ENCODE measurements around the gene AHSP. TPM values are rescaled to one million over a fixed set of nuclear protein-coding genes. Genes with fewer than 3 reads are reported as not detected.

The AHSP gene
- total RNA-seq, 1 donor from 2014 or later, result not detected

GRCh38 chr16:31496670-31497069, 31.0 kb upstream of the AHSP start:
- no peak for TF ChIP-seq CTCF (IDR thresholded peaks at IDR 0.05; ENCODE audit: borderline replicate concordance)
- peaks cover 88% of the 10 kb centered on the region for H3K36me3 ChIP-seq
- DNase-seq, result no peak
- H3K27ac ChIP-seq (replicated peaks), result no peak overlapping the region
- no peaks in the 10 kb centered on the region for H3K9me3 ChIP-seq (replicated peaks)
- H3K27me3 ChIP-seq (ENCODE audit: low read depth), result no peaks in the 10 kb centered on the region
- H3K4me1 ChIP-seq, result peaks cover 2% of the 10 kb centered on the region
- intact Hi-C loops (cut with micrococcal nuclease), result no loop called here
- H3K4me3 ChIP-seq, result no peak overlapping the region

- Histone ChIP-seq H3K9me3 (replicated peaks) (no peaks in the 10 kb centered on the region), H3K4me1 (peaks cover 20% of the 10 kb centered on the region), H3K36me3 (peaks cover 71% of the 10 kb centered on the region), H3K4me3 (no peak overlapping the region), H3K27me3 (ENCODE audit: low read depth) (no peaks in the 10 kb centered on the region), H3K27ac (replicated peaks) (no peak overlapping the region)
- no peak for DNase-seq
- TF ChIP-seq CTCF (IDR thresholded peaks at IDR 0.05; ENCODE audit: borderline replicate concordance), result no peak
- intact Hi-C loops (cut with micrococcal nuclease), result no loop called here
Observed at GRCh38 chr16:31498493-31498892, 29.2 kb upstream of the AHSP start.

- intact Hi-C loops (cut with micrococcal nuclease), result no loop called here
- no peak for DNase-seq
- Histone ChIP-seq H3K27me3 (ENCODE audit: low read depth) (no peaks in the 10 kb centered on the region), H3K4me1 (peaks cover 35% of the 10 kb centered on the region), H3K36me3 (peaks cover 57% of the 10 kb centered on the region), H3K27ac (replicated peaks) (no peak overlapping the region), H3K4me3 (no peak overlapping the region), H3K9me3 (replicated peaks) (no peaks in the 10 kb centered on the region)
- TF ChIP-seq CTCF (IDR thresholded peaks at IDR 0.05; ENCODE audit: borderline replicate concordance), result no peak
Observed at GRCh38 chr16:31499928-31500327, 27.8 kb upstream of the AHSP start.

GRCh38 chr16:31501226-31501965, 26.3 kb upstream of the AHSP start:
- Histone ChIP-seq H3K36me3 (peaks cover 51% of the 10 kb centered on the region), H3K27me3 (ENCODE audit: low read depth) (no peaks in the 10 kb centered on the region), H3K4me1 (peaks cover 49% of the 10 kb centered on the region), H3K27ac (replicated peaks) (no peak overlapping the region), H3K9me3 (replicated peaks) (no peaks in the 10 kb centered on the region), H3K4me3 (no peak overlapping the region)
- no peak for TF ChIP-seq CTCF (IDR thresholded peaks at IDR 0.05; ENCODE audit: borderline replicate concordance)
- intact Hi-C loops (cut with micrococcal nuclease), result no loop called here
- no peak for DNase-seq

GRCh38 chr16:31501966-31502348, 25.7 kb upstream of the AHSP start:
- Histone ChIP-seq H3K27ac (replicated peaks) (no peak overlapping the region), H3K4me1 (peaks cover 55% of the 10 kb centered on the region), H3K9me3 (replicated peaks) (no peaks in the 10 kb centered on the region), H3K4me3 (no peak overlapping the region), H3K36me3 (peaks cover 48% of the 10 kb centered on the region), H3K27me3 (ENCODE audit: low read depth) (no peaks in the 10 kb centered on the region)
- TF ChIP-seq CTCF (IDR thresholded peaks at IDR 0.05; ENCODE audit: borderline replicate concordance), result no peak
- intact Hi-C loops (cut with micrococcal nuclease), result no loop called here
- no peak for DNase-seq

Measured in left ventricle myocardium inferior (tissue), 1 donor.